Measurements from ENCODE around the gene HMG20B.
"Not testable (repeated sequence)": the region's sequence is repeated elsewhere in the genome, so short reads cannot be mapped to it uniquely, and the experiment has no call there.

The HMG20B gene

DNA sequence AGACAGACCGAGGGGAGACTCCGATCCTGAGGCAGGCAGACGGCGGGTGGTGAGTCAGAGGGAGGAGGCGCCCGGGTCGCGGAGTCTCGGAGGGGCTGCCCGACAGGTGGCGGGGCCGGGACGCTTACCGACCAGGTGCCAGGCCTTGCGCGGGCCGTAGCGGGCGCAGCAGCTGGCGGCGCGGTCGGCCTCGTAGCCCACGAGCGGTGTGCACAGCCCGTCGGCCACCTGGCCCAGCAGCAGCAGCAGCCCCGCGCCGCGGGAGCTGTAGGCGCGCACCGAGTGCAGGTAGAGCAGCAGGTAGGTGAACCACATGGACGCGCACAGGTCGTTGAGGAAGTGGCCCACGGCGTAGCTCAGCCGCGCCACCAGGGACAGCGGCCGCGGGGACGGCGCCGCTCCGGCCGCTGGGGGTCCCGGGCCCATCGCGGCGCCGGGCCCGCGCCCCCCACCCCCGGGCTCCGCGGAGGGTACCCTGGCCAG, 15.7 kb upstream of the HMG20B start:
- peak; percentile 26 for DNase-seq

DNA sequence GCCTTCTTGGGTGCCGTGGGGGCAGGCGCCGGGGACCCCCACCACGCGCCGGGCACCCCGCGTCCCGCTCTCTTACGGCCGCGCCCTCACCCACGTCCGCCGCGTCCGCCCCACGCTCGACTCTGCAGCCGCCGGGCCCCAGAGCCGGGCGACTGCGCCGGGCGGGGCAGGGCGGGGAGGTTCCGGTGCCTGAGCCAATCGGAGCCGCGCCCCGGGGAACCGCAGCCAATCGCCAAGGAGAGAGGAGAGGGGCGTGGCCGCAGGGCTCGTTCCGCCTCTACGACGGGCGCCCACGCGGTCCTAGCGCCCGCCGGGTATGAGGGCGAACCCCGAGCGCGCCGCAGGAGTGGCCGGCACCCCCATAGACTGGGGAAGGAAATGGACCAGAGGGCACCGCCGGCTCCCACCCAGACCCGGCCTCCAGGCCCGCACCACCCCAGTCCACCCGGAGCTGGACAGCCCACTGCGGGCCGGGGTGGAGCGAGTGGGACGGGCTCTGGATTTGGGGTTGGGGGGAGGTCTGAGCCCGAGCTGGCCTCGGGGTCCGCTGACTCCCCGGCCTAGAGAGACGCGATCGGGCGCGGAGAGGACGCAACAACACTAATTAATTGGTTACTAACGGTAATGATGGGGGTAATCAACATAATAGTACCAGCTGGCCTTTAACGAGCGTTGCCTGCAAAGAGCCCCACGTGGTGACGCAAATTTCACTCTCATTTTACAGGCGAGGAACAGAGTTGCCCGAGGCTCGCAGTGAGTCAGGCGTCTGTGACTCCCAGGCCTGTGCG, 15.1 kb upstream of the HMG20B start, which contains the start of gene MFSD12:
MFSD12 (minus strand) TSS at position 126 of the 788 bp plus-strand sequence. CDS start 183 bp downstream, outside the sequence.
- DNase-seq, result peak; percentile 94

DNA sequence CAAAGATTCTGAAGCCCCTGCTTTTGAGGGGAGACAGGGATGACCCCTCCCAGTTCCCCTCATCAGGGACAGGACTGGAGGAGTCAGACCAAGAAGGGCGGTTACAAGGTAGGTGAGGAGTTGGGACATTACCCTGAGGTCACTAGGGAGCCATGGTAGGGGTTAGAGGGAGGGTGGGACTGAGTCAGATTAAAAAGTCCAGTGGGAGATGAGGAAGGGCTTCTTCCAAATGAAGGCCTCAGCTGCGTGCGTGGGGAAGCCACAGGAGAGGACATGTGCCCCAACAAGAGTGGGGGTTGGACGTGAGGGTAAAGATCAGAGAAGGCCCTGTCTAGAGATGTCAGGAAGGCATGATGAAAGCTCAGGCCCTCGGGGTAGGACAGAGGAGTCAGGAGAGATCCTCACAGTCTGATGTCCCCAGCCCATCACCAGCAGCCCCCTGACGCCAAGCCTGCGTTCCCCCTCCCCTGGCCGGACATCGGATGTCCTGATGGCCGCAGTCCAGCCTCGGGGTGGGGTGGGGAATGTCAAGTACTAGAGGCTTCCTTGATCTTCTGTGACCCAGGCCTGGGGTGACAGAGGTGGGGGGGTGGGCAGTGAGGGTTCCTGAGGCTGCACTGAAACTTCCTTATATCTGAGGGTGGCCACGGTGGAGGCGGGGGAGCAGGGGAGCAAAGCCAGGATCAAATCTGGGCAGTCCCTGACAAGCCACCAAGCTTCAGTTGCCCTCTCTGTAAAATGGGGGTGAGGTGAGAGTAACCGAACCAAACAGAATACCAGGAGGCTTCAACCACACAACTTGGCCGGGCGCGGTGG, 8.8 kb upstream of the HMG20B start:
- no peak for DNase-seq

DNA sequence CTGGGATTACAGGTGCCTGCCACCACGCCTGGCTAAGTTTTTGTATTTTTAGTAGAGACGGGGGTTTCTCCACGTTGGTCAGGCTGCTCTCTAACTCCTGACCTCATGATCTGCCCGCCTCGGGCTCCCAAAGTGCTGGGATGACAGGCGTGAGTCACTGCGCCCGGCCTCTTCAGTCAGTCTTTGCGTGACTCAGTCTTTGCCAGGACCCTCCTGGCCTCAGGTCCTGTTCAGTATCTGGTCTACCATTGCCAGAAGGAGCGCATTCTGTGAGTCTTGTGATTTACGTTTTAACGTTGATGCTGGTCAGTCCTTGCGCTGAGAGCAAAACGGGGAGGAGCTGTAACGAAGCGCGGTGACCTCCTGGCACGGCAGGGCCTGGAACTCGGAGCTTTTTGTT, 7.6 kb upstream of the HMG20B start:
- DNase-seq, result no peak

DNA sequence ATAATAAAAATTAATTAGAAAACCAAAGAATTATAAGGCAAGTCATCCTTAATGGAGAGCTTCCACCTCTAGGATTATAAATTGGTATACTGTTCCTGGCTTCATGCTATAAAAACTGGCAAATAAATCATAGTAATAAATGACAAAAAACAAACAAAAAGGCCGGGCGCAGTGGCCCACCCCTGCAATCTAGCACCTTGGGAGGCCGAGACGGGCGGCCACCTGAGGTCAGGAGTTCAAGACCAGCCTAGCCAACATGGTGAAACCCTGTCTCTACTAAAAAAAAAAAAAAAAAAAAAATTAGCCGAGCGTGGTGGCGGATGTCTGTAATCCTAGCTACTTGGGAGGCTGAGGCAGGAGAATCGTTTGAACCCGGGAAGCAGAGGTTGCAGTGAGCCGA, 2.7 kb upstream of the HMG20B start:
- not testable (repeated sequence) for DNase-seq

DNA sequence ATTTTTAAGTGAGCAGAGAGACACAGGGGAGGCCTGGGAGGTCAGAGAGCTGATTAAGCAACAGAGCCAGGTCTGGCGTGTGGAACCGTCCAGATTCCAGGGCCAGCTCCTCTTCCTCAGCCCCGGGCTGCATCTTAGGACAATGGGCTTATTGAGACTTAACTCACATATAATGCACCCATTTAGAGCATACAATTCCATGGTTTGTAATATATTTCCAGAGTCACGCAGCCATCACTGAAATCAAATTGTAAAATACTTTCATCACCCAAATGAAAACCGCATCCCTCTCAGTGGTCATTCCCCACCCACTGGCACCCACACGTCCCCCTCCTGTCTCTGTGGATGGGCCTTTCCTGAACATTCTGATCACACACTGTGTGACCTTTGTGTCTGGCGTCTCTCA, 2.1 kb upstream of the HMG20B start:
- no peak for DNase-seq

DNA sequence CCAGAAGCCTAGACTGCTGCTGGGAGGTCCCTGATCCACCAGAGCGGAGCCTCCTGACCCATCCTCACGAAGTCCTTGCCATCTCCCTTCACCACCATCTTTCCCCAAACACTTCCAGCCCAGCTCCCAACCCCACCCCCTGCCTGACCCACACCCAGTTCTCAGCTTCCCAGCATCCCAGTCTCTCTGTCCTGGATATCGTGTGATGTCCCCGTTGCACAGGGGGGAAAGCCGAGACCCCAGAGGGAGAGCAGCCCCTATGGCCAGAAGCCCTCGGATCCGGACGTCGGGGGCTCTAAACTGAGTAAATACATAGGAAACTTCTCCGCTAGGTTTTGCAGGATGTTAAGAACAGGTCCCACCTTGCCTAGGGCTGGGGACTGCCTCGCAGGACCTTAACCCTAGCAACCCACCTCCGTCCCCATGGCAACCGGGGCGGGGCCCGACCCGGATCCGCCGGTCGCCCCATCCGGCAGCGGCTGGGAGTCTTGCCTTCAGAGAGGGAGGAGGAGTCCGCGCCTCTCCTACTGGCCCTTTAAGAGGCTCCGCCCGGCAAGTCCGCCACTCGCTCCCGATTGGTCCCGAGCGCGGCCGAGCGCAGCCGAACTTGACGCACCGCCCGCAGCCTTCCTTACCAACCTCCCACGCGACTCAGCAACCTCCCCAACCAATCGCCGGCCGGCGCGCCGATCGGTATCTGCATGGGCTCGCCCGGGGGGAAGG, 451 bp upstream of the HMG20B start:
- DNase-seq, result peak; percentile 99

DNA sequence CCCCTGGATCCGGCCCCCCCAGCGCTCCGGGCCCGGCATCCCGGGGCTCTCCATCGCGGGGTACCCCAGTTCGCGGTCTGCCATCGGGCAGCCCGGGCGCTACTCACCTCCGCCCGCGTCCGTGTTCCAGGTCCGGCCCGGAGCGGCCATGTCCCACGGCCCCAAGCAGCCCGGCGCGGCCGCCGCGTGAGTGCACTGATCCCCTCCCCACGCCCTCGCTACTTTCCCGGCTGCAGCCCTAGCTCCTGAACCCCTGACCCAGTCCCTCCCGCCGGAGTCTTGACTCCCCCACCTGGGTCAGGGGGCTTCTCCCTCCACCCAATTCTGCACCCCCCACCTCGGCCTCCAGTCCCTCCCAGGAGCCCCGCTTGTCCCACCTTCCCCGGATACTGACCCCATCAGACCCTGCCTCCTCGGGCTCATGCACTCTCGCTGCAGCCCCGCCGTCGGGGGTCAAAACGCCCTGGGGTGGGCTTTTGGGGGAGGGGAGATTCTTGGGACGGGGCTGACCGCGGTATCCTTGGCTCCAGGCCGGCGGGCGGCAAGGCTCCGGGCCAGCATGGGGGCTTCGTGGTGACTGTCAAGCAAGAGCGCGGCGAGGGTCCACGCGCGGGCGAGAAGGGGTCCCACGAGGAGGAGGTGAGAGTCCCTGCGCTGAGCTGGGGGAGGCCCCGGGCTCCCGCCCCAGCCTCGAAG, 566 bp downstream of the HMG20B start:
- no peak for DNase-seq

DNA sequence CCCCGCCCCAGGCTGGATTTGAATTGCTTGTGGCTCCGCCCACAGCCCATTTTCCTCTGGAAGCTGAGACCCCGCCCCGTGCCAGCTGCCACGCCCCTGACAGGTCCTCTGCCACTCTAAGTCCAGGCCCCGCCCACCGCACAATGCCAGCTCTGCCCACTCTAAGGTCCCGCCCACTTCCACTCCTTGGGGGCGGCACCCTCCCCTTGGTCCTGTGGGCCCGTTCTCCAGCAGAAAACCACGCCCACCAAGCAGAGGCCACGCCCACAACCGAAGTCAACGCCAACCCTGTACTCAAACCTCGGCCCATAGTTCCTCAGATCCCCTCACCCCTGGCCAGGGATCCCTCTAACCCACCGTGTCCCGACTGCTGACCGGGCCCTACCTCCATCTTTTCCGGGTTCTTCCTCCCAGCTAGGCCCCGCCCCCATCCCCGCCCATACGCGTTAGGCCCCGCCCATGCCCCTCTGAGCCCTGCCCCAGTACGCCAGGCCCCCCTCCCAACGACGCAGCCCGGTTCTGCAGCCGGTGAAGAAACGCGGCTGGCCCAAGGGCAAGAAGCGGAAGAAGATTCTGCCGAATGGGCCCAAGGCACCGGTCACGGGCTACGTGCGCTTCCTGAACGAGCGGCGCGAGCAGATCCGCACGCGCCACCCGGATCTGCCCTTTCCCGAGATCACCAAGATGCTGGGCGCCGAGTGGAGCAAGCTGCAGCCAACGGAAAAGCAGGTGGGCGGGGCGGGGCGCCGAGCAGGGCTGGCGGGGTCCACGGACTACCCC, 1.3 kb downstream of the HMG20B start:
- peak; percentile 63 for DNase-seq

DNA sequence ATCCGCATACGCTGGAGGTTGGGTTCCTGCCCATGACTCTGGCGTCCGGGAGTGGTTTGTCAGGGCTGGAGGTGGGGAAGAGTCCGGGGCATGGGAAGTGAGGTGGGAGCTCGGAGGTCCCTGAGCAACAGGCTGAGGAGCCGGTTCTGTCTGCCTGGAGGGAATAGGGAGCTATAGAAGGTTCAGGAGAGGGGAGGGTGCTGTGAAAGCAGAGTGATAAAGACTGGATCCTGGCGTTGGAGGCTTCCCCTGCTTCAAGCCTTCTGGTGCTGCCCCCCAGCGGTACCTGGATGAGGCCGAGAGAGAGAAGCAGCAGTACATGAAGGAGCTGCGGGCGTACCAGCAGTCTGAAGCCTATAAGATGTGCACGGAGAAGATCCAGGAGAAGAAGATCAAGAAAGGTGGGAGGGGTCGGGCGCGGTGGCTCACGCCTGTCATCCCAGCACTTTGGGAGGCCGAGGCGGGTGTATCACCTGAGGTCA, 2.6 kb downstream of the HMG20B start:
- DNase-seq, result no peak

DNA sequence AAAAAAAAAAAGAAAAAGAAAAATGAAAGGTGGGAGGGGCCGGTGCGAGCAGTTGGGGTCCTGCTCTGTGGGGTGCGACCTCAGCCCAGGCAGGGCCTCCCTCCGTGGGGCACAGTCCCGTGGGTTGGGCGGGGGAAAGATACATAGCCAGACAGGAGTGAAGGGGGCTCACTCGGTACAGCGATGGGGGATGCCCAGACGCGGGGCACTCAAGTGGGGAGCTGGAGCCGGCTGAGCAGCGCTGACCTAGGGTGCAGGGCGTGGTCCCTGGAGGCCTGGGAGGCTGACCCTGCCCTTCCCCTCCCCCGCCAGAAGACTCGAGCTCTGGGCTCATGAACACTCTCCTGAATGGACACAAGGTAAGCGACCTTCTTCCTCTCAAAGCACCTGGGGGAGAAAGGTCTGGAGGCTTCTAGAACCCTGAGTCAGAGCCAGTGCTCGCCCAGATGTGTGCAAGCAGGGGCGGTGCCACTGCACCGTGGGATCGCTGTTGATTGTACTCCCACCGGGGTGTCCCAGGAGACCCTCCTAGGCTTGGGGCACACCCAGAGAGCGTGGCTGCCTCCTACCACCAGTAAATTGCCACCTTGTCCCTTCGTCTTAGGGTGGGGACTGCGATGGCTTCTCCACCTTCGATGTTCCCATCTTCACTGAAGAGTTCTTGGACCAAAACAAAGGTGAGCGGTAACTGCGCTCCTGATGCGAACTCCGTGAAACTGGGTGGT, 3.4 kb downstream of the HMG20B start:
- DNase-seq, result no peak

DNA sequence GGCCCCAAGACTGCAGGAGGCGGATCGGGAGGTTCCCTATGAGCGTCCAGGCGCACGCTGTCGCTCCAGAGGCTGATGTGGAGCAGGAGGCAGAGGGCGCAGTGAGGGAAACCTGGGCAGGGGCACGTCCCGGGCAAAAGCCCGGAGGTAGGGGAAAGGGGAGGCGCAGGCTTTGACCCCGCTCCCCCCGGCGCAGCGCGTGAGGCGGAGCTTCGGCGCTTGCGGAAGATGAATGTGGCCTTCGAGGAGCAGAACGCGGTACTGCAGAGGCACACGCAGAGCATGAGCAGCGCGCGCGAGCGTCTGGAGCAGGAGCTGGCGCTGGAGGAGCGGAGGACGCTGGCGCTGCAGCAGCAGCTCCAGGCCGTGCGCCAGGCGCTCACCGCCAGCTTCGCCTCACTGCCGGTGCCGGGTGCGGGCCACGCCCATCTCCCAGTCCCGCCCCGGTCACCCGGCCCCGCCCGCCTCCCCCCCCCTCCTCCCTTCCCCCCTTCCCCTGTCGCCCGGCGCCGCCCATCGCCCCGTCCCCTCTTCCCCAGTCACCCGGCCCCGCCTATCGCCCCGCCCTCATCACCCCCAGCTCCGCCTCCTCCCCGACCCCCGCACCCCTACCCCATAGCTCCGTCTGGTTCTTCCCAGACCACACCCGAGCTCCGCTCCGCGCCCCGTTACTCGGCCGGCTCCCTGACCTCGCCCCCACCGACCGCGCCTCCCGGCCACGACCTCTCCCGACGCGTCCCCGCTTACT, 4.1 kb downstream of the HMG20B start:
- DNase-seq, result no peak

DNA sequence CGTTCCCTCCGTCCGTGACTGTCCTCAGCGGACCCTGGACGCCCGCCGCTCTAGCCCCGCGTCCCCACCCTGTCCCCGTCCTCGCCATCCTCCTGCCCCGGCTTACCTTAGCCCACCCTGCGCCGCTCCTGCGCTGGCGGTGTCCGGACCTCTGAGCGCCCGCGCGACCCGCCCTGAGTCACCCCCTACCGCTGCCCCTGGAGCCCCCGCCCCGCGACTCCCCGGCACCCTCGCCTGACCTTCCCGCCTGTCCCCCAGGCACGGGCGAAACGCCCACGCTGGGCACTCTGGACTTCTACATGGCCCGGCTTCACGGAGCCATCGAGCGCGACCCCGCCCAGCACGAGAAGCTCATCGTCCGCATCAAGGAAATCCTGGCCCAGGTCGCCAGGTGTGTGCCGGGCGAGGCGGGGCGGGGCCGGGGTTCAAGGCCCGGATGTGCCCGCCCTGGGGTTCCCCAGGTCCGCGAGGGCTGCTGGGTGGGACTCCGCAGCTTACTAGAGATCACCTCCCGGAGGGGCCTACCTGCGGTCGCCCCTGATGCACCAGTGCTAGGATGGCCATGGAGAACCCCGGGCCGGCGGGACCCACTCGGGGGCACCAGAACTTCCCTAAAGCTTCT, 5.1 kb downstream of the HMG20B start:
- no peak for DNase-seq

DNA sequence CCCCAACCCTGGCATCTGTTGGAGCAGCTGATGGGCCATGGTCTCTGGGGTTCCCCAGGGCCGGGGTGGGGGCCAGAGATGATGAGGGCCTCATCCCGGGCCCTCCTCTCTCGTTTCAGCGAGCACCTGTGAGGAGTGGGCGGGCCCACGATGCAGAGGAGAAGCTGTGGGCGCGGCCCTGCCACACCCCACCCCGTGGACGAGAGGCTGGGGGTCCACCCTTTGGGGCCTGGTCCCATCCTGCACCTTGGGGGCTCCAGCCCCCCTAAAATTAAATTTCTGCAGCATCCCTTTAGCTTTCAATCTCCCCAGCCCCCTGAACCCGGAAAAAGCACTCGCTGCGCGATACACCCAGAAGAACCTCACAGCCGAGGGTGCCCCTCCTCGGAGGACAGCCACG, 5.6 kb downstream of the HMG20B start:
- no peak for DNase-seq

DNA sequence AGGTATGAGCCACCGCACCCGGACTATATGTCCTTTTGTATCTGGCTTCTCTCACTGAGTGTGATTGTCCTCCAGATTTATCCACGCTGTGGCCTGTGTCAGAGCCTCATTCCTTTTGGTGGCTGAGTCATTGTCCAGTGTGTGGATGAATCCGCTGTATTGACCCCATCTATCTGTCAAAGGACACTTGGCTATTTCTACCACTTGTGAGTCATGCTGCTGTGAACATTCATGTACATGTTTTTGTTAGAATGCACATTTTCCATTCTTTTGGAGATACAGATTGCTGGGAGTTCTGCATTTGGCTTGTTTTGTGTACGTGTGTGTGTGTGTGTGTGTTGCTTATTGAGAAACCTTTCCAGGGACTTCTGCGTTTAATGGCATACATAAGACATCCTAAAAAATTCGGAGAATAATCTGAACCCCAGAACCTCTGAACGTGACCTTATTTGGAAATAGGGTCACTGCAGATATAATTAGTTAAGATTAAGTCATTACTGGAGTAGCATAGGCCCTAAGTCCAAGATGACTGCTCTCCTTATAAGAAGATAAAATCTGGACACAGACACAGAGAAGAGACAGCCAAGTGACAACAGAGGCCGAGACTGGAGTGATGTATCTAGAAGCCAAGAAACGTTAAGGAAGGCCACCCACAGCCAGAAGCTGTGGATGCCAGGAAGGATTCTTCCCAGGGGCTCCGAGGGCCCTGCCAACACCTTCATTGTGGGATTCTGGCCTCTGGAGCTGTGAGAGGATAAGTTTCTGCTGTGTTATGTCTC, 7.6 kb downstream of the HMG20B start:
- no peak for DNase-seq

DNA sequence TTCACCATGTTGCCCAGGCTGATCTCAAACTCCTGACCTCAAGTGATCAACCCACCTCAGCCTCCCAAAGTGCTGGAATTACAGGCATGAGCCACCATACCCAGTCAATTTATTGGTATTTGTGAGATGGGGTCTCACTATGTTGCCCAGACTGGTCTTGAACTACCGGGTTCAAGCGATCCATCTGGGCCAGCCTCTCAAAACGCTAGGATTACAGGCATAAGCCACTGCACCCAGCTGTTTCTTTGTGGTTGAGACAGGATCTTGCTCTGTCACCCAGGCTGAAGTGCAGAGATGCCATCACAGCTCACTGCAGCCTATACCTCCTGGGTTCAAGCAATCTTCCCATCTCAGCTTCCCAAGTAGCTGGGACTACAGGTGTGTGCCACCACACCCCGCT, 9.0 kb downstream of the HMG20B start:
- DNase-seq, result not testable (repeated sequence)

DNA sequence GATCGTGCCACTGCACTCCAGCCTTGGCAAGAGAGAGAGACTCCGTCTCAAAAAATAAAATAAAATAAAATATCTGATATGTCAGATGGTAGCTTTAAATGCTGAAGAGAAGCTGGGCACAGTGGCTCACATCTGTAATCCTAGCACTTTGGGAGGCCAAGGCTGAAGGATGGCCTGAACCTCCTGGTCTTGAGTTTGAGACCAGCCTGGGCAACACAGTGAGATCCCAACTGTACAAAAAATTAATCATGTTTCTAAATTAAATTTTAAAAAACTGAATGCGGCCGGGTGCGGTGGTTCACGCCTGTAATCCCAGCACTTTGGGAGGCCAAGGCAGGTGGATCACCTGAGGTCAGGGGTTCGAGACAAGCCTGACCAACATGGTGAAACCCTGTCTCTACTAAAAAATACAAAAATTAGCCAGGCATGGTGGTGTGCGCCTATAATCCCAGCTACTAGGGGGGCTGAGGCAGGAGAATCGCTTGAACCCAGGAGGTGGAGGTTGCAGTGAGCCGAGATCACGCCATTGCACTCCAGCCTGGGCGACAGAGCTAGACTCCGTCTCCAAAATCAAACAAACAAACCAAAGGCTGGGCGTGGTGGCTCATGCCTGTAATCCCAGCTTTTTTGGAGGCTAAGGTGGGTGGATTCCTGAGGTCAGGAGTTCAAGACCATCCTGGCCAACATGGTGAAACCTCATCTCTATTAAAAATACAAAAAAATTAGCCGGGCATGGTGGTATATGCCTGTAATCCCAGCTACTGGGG, 11.5 kb downstream of the HMG20B start:
- not testable (repeated sequence) for DNase-seq
